C1 segment of cervical spinal cord (tissue), 14 donors: ENCODE results near the gene CD300LG.
"Not testable (repeated sequence)": the region's sequence is repeated elsewhere in the genome, so short reads cannot be mapped to it uniquely, and the experiment has no call there.

Experiments
- DNase-seq, 14 donors: peaks; one replicate each; lab custom pipeline; 2025; lab: John Stamatoyannopoulos, UW

The CD300LG gene

GRCh38 chr17:43854498-43854897 lies 7.5 kb downstream of the CD300LG start:
- no peak for DNase-seq

GRCh38 chr17:43855061-43855460 lies 8.1 kb downstream of the CD300LG start:
- DNase-seq, result no peak

- DNase-seq, result no peak
These were observed 9.2 kb downstream of the CD300LG start for GRCh38 chr17:43856141-43856540.

GRCh38 chr17:43857141-43857540 lies 10.2 kb downstream of the CD300LG start:
- DNase-seq, result no peak

GRCh38 chr17:43857957-43858600 lies 11.1 kb downstream of the CD300LG start:
- DNase-seq, result no peak

GRCh38 chr17:43860077-43860725 lies 13.2 kb downstream of the CD300LG start:
- no peak for DNase-seq

GRCh38 chr17:43860927-43861622 lies 14.1 kb downstream of the CD300LG start:
- peak in 8 of 14 donors; percentile 6 to 58 (median 18) for DNase-seq

- no peak for DNase-seq
These were observed 15.0 kb downstream of the CD300LG start for GRCh38 chr17:43861960-43862359.

GRCh38 chr17:43864161-43864984 lies 17.4 kb downstream of the CD300LG start:
- no peak for DNase-seq

- no peak for DNase-seq
These were observed 21.4 kb downstream of the CD300LG start for GRCh38 chr17:43868226-43868994.

- not testable (repeated sequence) for DNase-seq
These were observed 22.1 kb downstream of the CD300LG start for GRCh38 chr17:43869031-43869430.

GRCh38 chr17:43871946-43872690 lies 25.1 kb downstream of the CD300LG start:
- no peak for DNase-seq

GRCh38 chr17:43873091-43873490 lies 26.1 kb downstream of the CD300LG start:
- DNase-seq, result no peak

- DNase-seq, result no peak
These were observed 26.8 kb downstream of the CD300LG start for GRCh38 chr17:43873815-43874214.

GRCh38 chr17:43874293-43874692 lies 27.3 kb downstream of the CD300LG start:
- no peak for DNase-seq

GRCh38 chr17:43875476-43876147 lies 28.6 kb downstream of the CD300LG start:
- no peak for DNase-seq

- DNase-seq, result no peak
These were observed 30.1 kb downstream of the CD300LG start for GRCh38 chr17:43877031-43877430.

GRCh38 chr17:43877451-43878155 lies 30.6 kb downstream of the CD300LG start:
- DNase-seq, result no peak
